Measurements from ENCODE around the gene PHTF1.
"Not testable (repeated sequence)": the region's sequence is repeated elsewhere in the genome, so short reads cannot be mapped to it uniquely, and the experiment has no call there.

The PHTF1 gene

DNA sequence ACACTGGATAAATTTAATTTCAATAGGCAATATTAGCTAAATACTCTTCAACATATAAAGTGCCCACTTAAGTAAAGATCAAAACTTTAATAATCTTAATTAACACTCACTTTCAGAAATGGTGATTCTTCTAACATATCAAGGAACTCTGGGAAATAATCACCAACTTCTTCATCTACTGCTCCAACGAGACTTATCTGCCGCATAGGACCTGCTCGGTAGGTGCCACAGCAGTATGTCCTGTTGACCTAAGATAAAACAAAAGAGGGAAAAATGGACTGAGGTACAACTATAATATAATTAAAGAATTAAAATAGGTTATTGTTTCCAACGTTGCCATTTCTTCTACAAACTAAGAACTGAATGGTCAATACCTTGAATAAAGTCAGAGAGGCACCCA is 18.3 kb upstream of the PHTF1 start:
- no peak for DNase-seq (ENCODE audit: low read depth in 2 of 2)

DNA sequence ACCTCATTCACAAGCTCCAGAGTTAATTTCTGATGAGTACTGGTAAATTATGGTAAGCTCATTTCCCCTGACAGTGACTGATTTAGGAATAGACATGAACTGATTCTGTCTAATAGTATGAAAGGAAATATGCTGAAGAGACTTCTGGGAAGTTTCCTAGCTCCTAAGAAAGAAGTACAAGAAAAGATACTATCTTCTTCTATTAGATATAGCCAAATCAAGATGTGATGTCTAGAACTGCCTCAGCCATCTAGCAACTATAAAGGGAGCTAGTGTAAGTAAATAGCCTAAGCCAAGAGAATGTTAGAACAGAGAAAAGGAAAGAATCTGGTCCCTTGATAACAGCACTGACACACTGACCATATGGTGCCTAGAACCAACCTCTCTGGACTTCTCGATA is 10.7 kb upstream of the PHTF1 start:
- no peak for DNase-seq (ENCODE audit: low read depth in 2 of 2)

DNA sequence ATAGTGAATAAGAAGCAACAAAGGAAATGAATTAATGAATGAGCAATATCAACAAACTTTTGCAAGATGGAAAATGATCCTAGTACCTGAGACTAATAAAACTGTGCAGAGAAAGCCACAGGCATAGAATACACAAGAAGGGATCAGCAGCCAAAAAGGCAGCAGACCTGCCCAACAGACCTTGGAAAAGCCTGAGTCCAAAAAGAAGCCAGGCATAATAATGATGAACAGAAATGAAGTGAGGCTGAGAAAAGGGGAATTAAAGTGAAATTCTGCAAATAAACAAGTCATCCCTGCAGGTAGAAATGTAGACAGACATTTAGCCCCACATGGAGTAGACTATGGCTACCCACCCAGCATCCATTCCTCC is 10.3 kb upstream of the PHTF1 start:
- no peak for DNase-seq (ENCODE audit: low read depth in 2 of 2)

DNA sequence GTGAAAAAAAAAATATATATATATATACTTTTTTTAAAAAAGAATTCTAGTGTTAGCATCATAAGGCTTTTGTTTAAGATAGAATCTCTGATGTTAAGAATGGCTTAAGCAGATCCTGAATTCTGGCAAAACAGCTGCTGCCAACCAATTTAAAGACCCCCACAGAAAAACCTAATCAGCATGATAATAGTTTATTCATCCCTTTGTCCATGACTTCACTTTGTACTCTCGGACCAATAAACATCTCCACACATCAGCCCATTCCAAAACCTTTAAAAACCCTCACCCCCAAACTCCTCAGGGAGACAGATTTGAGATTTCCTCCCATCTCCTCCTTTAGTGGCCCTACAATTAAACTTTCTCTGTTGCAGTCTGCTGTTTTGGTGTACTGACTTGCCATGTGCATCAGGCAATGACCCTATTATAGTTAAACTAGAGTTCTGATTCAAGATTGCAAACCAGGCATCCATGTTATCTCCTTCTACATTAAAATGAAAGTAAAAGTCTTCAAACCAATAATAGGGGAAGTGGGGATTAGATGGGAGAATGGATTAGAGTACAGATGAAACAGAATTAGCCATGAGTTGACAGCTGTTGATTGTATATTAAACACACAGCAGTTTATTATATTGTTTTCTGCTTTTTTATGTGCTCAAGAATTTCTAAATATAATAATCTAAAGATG is 9.8 kb upstream of the PHTF1 start:
- DNase-seq (ENCODE audit: low read depth in 2 of 2), result no peak

DNA sequence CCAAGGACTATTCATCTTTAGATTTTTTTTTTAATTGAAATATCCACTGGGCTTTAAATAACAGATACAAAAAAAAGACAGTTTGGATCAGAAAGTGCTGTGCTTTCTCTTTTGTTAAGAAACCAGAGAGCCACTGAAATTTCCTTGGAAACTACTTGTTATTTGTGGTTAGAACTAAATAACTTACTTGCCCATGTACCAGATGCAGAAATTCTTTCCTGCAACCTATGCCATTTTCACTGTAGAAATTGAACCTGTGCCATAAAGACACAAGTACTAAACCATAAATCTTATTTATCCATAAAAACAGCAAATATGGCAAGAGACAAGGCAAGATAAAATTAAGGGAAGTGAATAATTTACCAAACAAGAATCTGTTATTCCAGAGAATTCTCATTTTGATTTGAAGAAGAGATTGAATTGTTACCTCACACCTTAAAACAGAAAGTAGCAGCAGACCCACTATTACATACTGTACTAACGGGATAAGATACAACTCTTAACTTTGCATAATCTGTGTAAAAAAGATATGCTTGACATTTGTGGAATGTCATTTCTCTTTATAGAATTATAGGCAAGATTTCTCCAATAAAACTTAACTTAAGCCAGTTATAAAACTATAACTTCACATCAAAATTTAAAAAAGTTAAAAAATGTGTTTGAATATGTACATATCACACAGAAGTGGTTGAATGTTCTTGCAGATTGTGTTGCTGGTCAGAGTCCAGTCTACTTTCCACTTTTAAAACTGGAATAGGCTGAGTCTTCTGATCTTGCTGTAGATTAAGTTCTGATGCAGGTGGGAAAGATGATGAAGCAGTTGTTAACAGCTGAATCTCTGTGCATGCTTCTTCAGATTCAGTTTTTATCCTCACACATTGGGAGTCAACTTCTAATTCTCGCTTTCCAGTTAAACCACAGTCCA is 6.3 kb upstream of the PHTF1 start:
- DNase-seq (ENCODE audit: low read depth in 2 of 2), result no peak

DNA sequence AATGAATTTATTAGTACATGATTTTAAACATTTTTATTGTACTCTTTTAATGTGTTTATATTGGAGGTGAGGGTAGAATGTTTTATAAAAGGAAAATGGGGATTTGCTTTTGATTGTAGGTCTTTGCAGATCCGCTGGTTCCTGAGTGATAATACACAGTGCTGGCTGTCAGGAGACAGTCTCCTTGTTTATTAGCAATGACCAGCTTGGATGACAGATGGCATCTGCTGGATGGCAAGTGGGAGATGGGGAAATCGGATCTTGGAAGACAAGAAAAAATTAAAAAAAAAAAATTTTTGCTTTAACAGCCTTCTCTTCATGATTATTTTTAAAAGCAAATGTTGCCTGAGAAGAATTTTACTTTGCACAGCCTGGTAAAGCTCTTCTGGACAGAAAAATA is 4.4 kb upstream of the PHTF1 start:
- no peak for DNase-seq (ENCODE audit: low read depth in 2 of 2)

DNA sequence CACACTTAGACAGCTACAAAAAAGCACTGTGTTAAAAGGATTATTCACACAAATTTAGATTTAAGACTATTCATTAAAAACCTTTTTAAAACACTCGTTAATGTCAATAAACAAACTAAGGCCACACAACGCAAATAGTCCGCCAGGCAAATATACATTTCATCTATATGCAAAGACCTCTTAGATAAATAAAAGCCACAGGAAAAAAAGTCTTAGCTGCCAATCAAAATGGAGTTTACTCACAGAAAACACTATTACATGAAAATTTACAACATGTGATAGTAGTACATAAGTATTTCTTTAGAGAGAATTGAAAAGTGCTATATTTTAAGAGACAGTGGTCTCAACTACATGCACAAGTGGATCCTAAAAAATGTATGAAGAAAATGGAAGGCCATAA is 2.7 kb upstream of the PHTF1 start:
- DNase-seq (ENCODE audit: low read depth in 2 of 2), result no peak

DNA sequence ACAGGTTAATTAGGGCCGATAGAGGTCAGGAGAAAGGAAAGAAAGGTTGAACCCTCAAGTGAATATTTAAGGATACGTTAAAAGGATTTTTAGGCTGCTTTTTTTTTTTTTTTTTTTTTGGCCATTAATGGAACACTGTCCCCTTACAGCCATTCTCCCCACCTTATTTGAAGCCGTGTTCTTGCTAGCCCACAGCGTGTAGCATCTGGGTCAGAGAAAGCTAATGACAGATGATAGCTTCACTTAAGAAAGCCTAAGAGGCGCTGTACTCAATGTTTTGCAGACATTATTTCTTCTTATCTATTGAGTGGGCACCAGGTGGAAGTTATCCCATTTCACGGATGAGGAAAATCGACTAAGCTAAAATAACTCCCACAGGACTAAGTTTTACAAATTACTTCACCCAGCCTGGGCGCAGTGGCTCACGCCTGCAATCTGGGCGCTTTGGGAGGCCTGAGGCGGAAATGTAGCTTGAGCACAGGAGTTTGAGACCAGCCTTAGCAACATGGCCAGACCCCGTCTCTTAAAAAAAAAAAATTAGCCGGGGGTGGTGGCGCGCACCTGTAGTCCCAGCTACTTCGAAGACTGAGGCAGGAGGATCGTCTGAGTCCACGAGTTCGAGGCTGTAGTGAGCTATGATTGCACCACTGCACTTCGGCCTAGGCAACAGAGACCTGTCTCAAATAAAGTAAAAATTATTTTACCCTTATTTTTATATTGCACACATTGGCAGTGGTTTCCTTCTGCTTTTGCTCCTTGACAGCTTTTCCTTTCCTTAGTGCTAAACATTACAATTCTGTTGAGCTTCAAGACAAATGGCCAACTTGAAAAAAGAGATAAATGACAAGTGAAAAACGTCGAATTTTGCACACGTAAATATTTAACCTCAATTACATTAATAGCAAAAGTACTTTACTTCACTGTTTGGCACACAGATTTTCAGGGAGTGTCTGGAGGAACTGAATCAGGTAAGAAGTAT is 1.1 kb upstream of the PHTF1 start:
- DNase-seq (ENCODE audit: low read depth in 2 of 2), result no peak

DNA sequence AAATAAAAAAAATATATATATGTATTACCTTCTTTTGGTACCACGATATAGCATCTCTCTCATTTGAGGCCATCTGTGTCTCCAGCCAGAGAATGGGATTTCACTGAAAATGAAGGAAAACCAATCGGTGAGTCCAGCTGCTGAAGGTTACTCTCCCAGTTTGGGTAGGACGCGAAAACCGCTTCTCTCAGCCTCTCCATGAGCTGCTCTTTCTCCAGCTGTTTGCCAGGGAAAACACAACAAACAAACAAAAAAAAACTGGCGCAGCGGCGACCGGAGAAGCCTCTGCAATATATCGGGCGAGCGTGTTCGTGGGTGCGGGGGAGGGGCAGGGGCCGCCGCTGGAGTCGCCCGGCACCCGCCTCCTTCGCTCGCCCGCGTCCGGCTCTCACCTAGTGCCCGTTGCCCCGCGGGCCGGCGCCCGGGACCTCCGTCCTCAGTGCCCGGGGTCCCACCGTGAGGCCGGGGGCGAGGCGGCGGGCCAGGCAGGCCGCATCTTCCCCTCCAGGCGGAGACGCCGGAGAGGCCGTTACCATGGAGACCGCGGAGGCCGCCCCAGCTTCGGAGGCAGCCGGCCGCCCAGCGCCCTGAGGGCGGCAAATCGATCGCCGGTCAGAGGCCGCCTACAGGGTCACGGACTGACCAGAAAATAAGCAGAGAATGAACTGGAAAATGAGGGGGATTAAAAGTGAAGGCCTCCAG is 504 bp downstream of the PHTF1 start:
- DNase-seq (ENCODE audit: low read depth in 2 of 2), result peak; percentile 35 to 37

DNA sequence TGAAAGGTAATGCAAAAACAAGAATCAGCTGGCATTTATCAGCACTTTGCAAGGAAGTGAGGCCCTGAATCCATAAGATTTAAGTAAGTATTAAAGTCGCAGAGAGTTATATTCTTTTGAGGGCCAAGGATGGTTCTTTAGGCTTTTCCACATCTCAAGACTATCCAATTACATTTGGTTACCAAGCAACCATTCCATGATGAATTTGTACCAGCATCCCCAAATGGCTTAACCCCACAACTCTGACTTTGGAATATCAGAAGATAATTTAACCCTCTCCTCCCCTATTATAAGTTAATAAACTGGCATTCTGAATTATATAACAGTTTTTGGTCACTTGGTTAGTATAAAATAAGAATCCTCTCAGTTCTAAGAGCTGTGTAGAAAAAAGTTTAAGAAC is 2.8 kb downstream of the PHTF1 start:
- DNase-seq (ENCODE audit: low read depth in 2 of 2), result no peak

DNA sequence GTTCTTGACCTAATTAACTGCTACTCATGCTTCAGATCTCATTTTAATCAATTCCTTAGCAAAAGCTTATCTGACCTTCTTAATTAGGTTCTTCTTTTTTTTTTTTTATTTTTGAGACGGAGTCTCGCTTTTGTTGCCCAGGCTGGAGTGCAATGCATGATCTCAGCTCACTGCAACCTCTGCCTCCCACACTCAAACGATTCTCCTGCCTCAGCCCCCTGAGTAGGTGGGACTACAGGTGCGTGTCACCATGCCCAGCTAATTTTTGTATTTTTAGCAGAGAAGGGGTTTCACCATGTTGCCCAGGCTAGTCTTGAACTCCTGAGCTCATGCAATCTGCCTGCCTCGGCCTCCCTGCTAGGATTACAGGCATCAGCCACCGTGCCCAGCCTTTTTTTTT is 6.0 kb downstream of the PHTF1 start:
- not testable (repeated sequence) for DNase-seq (ENCODE audit: low read depth in 2 of 2)

DNA sequence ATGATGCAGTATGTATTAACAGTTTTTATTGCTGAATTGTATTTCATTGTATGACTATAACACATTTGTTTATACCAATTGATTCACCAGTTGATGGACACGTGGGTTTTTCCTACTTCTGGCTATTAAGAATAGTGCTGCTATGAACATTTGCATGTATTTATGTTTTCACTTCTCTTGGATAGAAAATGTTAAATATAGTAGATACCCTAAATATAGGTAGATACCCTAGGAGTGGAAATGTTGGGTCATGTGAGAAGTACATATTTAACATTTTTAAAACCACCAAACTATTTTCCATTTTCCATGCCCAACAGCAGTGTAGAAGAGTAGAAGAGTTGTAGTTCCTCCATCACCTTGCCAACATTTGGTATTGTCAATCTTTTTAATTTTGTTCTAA is 7.8 kb downstream of the PHTF1 start:
- DNase-seq (ENCODE audit: low read depth in 2 of 2), result no peak

DNA sequence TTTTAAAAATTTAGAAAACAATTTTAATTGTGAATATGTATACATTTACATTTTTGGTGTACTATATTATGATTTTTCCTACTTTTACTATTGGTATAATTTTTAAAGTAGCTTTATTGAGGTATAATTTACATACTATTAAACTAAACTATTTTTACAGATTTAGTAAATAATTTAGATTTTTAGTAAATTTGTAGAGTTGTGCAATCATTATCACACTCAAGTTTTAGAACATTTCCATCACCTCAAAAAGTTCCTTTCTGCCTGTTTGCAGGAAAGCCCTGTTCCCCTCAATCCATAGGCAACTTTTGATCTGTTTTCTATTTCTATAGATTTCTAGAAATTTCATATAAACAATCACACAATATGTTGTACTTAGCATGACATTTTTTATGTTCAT is 8.2 kb downstream of the PHTF1 start:
- DNase-seq (ENCODE audit: low read depth in 2 of 2), result no peak

DNA sequence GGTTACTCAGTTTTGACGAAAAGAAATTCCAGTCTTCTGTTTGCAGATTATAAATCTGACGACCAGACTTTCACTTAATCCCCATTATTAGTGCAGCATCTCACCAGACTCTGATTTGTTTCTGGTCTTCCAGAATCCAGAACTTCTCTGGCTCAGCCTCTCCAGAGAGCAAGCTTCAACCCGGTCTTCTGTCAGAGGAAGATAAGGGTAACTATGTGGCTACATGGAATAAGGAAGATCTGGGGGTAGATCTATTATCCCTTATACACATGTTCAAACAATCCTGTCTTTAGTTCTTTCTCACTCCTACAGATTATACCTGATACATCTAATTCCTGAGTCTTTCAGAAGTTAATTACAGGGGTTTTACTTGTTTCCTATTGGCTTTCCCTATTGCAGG is 9.9 kb downstream of the PHTF1 start:
- no peak for DNase-seq (ENCODE audit: low read depth in 2 of 2)

DNA sequence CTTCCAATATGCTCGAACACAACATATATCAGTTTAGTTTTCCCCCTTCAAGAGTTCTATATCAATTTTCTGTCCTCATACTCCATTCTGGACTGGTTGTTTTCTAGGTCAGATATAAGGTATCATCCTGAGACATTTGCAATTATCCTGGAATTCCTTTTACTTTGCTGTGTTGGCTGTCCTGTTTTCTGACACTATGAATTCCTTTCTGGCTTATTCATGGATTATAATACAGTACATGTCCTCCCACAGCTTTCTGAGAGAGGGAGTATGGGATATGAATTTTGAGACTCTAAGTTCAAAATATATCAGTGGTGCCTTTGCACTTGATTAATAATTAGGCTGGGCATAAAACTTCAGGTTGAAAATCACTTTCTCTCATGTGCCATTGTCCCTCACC is 11.9 kb downstream of the PHTF1 start:
- DNase-seq (ENCODE audit: low read depth in 2 of 2), result no peak

DNA sequence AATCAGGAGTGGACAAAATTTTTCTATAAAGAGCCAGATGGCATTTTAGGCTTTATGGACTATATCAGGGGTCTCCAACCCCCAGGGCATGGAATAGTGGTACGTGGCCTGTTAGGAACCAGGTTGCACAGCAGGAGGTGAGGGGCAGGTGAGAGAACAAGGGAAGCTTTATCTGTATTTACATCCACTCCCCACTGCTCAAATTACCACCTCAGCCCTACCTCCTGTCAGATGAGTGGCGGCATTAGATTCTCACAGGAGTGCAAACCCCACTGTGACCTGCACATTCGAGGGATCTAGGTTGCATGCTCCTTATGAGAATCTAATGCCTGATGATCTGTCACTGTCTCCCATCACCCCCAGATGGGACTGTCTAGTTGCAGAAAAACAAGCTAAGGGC is 13.9 kb downstream of the PHTF1 start:
- no peak for DNase-seq (ENCODE audit: low read depth in 2 of 2)

DNA sequence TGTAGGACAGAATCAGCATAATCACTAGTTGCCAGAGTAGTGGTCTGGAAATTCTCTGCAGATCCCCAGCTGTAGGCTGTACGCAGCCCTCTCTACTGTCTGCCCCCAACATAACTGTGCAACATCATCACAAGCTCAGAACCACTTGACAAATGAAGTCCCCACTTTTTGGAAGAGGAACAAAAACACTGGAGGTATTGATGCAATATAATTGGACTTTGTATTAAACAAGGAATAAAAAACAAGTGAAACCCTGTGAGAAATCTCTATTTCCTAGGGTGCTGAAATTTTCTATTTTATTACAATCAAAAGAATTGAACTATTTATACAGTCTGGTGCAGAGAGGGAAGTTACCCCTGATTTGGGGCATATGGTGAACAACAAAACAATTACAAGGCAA is 15.2 kb downstream of the PHTF1 start:
- DNase-seq (ENCODE audit: low read depth in 2 of 2), result no peak

DNA sequence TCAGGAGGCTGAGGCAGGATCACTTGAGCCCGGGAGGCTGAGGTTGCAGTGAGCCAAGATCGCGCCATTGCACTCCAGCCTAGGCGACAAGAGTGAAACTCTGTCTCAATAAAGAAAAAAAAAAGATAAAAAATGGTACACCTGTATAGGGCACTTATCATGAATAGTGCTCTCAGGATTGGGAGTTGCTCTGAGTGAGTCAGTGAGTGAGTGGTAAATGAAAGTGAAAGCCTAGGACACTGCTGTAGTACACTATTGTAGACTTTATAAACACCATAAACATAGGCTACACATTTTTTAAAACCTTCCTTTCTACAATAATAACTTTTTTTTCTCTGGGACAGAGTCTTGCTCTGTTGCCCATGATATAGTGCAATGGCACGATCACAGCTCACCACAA is 16.8 kb downstream of the PHTF1 start:
- no peak for DNase-seq (ENCODE audit: low read depth in 2 of 2)

DNA sequence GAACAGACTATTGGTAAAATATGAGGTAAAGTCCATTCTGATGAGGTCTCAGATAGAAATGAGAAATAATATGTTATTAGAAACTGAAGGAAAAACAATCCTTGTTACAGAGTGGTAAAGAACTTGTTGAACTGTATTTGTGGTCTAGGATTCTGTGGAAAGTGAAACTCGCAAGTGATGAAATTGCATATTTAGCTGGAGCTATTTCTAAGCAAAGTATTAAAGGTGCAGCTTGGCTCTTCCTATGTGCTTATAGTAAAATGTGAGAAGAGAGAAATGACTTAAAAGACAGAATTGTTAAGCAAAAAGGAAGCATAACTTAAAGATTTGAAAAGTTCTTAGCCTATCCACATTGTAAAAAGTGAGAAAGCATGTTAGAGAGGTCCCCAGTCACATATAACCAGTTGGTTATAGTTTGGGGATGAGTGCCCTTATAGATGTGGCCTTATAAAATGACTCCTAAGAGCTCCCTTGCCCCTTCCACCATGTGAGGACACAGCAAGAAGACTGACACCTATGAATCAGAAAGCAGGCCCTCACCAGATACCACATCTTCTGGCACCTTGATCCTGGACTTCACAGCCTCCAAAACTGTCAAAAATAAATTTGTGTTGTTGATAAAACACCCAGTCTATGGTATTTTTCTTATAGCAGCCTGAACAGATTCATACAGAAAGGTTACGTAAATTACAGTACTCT is 24.8 kb downstream of the PHTF1 start:
- DNase-seq (ENCODE audit: low read depth in 2 of 2), result no peak

DNA sequence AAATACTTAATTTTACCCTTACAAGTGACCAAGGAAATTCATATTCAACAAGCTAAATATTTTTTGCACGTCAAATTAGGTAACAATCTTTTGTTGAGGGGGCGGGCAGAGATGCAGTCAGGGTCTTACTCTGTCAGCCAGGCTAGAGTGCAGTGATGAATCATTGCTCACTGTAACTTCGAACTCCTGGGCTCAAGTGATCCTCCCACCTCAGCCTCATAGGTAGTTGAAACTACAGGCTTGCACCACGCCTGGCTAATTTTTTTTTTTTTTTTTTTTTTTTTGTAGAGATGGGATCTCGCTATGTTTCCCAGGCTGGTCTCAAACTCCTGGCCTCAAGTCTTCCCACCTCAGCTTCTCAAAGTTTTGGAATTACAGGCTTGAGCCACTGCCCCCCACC is 26.5 kb downstream of the PHTF1 start:
- no peak for DNase-seq (ENCODE audit: low read depth in 2 of 2)

DNA sequence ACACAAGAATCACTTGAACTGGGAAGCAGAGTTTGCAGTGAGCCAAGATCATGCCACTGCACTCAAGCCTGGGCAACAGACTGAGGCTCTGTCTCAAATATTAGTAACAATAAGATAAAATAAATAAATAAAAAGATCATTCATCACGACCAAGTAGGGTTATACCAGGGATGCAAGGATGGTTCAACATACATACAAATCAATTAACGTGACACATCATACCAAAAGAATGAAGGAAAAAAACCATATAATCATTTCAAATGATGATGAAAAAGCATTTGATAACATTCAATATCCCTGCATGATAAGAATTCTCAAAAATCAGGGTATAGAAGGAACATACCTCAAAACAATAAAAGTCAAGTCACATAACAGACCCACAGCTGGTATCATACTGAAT is 38.3 kb downstream of the PHTF1 start:
- no peak for DNase-seq (ENCODE audit: low read depth in 2 of 2)

Data from activated CD4-positive, alpha-beta T cell treated with anti-CD3 and anti-CD28 coated beads for 24 hours (primary cell).